BJ (cell line): ENCODE data around the gene ZNF17. TPM values are rescaled to one million over a fixed set of nuclear protein-coding genes. Genes with fewer than 3 reads are reported as not detected.

Experiments used
- CTCF ChIA-PET: fragments of 350-600 bp; formaldehyde crosslinking; extraction: SDS; loops from one replicate; lab custom pipeline; 2021; ENCODE audit warnings: antibody characterized with exemption, inconsistent platforms; lab: Yijun Ruan, JAX
- POLR2A ChIA-PET: fragments of 300-600 bp; sonication (Branson Sonifier 250); formaldehyde crosslinking; extraction: SDS; loops from one replicate; lab custom pipeline; 2021; ENCODE audit warnings: antibody characterized with exemption; lab: Charles Lee
- DNase-seq: peaks from one replicate; pipeline ENCODE4 v3.0.0-alpha.2; 2011; ENCODE audit warnings: low read depth
- H3K27me3 ChIP-seq: 2 replicates; pipeline ENCODE4 v1.6.0; 2011; ENCODE audit warnings: low read length; ENCODE audit not compliant: control insufficient read depth, insufficient read depth
- H3K36me3 ChIP-seq: 2 replicates; pipeline ENCODE4 v1.5.1; 2011; ENCODE audit warnings: low read length; ENCODE audit not compliant: control insufficient read depth, insufficient read depth
- H3K4me3 ChIP-seq: 2 replicates; pipeline ENCODE4 v1.5.1; 2011; ENCODE audit warnings: low read depth, mild to moderate bottlenecking, control low read depth, low read length
- CTCF ChIP-seq: IDR thresholded peaks from 2 replicates; pipeline ENCODE4 v1.5.1; 2011; ENCODE audit warnings: low read depth, mild to moderate bottlenecking, control low read depth, inconsistent platforms, low read length, moderate library complexity; ENCODE audit not compliant: insufficient read depth
- polyA minus RNA-seq: library from RNA; depleted of rRNA, polyadenylated mRNA; stranded (reverse); fragments of >200 nt; gene quantifications from 2 replicates; pipeline ENCODE4 v1.2.3, GENCODE V29; 2011; rRNA and poly(A)+ RNA removed
- polyA plus RNA-seq: library from polyadenylated mRNA; depleted of rRNA; stranded (reverse); fragments of >200 nt; gene quantifications from 2 replicates; pipeline ENCODE4 v1.2.3, GENCODE V29; 2011; rRNA removed

ZNF17 gene
- polyA plus RNA-seq (4.2 and 6.0 TPM in 2 replicates), polyA minus RNA-seq (20.3 and 33.9 TPM in 2 replicates)

DNA sequence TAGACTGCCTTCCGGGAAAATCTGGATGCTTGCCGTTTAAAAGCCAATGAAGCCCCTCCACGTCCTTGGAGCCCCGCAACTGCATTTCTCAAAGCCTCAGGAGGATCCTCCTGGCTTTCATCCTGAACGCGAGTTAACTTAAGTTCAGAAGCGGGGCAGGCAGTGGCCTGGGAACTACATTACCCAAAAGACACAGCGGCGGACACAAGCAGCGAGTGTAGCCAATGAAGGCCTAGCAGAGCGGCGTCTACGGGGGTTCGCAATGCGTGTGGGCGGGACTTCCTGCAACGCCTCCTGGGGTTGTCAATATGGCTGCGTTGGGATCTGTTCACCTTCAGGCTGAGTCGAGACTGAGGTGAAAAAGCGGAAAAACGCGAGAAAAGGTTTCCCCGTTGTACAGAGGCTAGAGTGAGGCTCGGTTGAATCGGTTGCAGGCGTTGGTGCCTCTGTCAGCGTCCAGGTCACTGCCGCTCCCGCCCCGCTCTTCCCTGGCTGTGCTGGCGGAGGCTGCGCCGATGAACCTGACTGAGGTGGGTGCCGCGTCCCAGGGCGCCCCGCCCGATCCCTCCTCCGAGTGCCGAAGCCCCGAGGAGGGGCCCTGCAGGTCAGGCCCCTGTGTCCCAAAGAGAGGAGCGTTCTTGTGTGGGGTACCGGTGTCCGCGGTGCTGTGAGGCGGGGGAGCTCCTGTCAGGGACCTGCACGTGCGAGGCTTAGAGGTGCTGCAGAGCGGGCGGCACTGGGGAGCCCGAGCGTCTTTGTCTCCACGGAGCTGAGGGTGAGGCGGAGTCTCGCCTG lies at the start of gene ZNF17:
Gene ZNF17, plus strand, starts transcription at position 285 of the 795 bp plus-strand sequence. CDS start 2,455 bp downstream, outside the sequence.
- TF ChIP-seq CTCF: no peak
- POLR2A ChIA-PET: no interaction called here
- Histone ChIP-seq H3K27me3 (no peaks in the 10 kb centered on the region), H3K4me3 (peak within 1 kb of the TSS; percentile 77), H3K36me3 (peaks cover 2% of the 10 kb centered on the region; the same call in 1 of the 2 replicates)
- peak; percentile 75 for DNase-seq
- CTCF ChIA-PET: interaction anchor here (0.6 kb wide), 1 partner anchor 14 kb away, joined by 3 read pairs; no protein-coding TSS in a partner anchor

DNA sequence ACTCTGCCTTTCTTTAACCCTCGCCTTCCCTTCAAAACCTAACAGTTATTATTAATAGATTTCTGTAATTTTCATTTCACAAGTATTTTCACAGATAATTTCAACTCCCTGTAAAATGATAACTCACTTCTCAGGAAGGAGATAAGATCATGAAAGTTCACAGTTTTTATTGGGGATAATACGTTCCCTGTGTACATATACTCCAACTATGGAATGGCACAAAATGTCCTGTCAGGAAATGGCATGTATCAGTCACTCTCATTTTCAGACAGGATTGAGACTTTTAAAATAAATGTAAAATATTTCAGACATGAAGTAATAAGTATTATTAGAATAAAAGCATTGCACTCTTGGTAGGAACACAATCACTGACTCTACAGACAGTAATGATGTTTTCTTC lies 48.5 kb upstream of the ZNF17 start:
- Histone ChIP-seq H3K36me3 (peaks cover 2% of the 10 kb centered on the region), H3K27me3 (no peaks in the 10 kb centered on the region), H3K4me3 (peak overlapping the region; percentile 48)
- no peak for DNase-seq
- no peak for TF ChIP-seq CTCF
- CTCF ChIA-PET: no interaction called here
- POLR2A ChIA-PET: interaction anchor here (0.6 to 1.3 kb wide), 2 partner anchors 12 to 27 kb away, joined by 3 to 4 read pairs; partner anchors contain the start of genes ZNF304 and ZNF548

- Histone ChIP-seq H3K4me3 (peak within 1 kb of the TSS; percentile 87), H3K36me3 (0 out of 2 replicates have a peak, but pooled peaks cover 2% of the 10 kb centered on the region), H3K27me3 (no peaks in the 10 kb centered on the region)
- DNase-seq: peak; percentile 99
- CTCF ChIA-PET: no interaction called here
- POLR2A ChIA-PET: interaction anchor here (0.6 to 1.3 kb wide), 2 partner anchors 12 to 26 kb away, joined by 3 to 4 read pairs; partner anchors contain the start of genes ZNF304 and ZNF548
- TF ChIP-seq CTCF: no peak
Observed at GRCh38 chr19:57362997-57363687, 47.8 kb upstream of the ZNF17 start, which contains the start of the genes TRAPPC2B and ZNF547. TRAPPC2B (plus strand) TSS chr19:57363551; CDS start chr19:57364834, 1,283 bp downstream. ZNF547 (plus strand) TSS chr19:57363551; CDS start chr19:57368556, 5,005 bp downstream.

DNA sequence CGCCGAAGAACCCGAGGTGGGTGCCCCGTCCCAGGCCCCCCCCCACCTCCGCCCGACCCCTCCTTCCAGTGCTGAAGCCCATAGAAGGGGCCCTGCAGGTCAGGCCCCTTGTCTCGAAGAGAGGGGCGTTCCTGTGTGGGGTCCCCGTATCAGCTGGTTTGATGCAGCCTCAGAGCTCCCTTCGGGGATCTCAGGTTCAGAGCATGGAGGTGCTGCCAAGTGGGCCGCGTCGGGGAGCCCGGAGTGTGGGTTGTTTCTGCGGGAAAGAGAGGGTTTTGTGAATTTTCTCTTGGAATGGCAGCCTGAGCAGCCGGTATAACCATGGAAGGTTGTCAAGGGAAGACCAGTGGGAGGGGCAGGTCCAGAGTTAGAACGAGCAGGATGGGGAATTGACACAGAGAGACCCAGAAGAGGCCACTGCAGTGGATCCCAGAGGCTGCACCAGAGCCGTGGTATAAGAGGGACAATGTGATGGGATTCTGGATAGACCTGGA lies 47.2 kb upstream of the ZNF17 start:
- peak overlapping the region; percentile 87 for H3K4me3 ChIP-seq
- ChIA-PET CTCF (no interaction called here), POLR2A (interaction anchor here (1.3 kb wide), 1 partner anchor 13 kb away, joined by 4 read pairs; the partner anchor contains the start of gene ZNF304)
- DNase-seq: no peak
- H3K27me3 ChIP-seq: no peaks in the 10 kb centered on the region
- 0 out of 2 replicates have a peak, but pooled peaks cover 2% of the 10 kb centered on the region for H3K36me3 ChIP-seq
- TF ChIP-seq CTCF: no peak
